Thoracic aorta (tissue), 2 donors: ENCODE data around the gene ESYT2. TPM values are rescaled to one million over a fixed set of nuclear protein-coding genes. Genes with fewer than 3 reads are reported as not detected.

Experiments used
- ATAC-seq: fragments of 150-250 bp; one replicate; pipeline ENCODE4 v1.8.0; 2017; ENCODE audit warnings: low read depth; ENCODE audit not compliant: insufficient number of reproducible peaks, low FRiP score
- DNase-seq: peaks from one replicate; pipeline ENCODE4 v3.0.0-alpha.2; 2020; ENCODE audit warnings: low spot score
- H3K27ac ChIP-seq, 2 donors: fragments of 200-600 bp; sonication (generic); 1 replicate in 1 of 2; 2 replicates in 1 of 2; pipeline ENCODE4 v1.5.1; 2016; ENCODE audit warnings: mild to moderate bottlenecking in 2 of 2, moderate library complexity in 2 of 2
- H3K27me3 ChIP-seq: fragments of 200-600 bp; sonication (generic); replicated peaks from 2 replicates; pipeline ENCODE4 v1.6.0; 2016; ENCODE audit warnings: mild to moderate bottlenecking; ENCODE audit not compliant: insufficient read depth
- H3K36me3 ChIP-seq: fragments of 200-600 bp; sonication (generic); one replicate; pipeline ENCODE4 v1.5.1; 2016
- H3K4me1 ChIP-seq, 2 donors: fragments of 200-600 bp; sonication (generic); 1 replicate in 1 of 2; 2 replicates in 1 of 2; pipeline versions ENCODE4 v1.5.1 to v1.6.0; 2016; ENCODE audit warnings: low read depth in 2 of 2, mild to moderate bottlenecking in 1 of 2; ENCODE audit not compliant: control insufficient read depth in 1 of 2
- H3K4me3 ChIP-seq: fragments of 200-600 bp; sonication (generic); 2 replicates; pipeline ENCODE4 v1.5.1; 2016; ENCODE audit warnings: mild to moderate bottlenecking
- H3K9me3 ChIP-seq: fragments of 200-600 bp; sonication (generic); 2 replicates; pipeline ENCODE4 v1.5.1; 2016
- CTCF ChIP-seq: fragments of 200-600 bp; sonication (generic); IDR thresholded peaks from one replicate; pipeline ENCODE4 v1.5.1; 2019; ENCODE audit warnings: antibody characterized with exemption
- total RNA-seq, 2 donors: library from RNA; depleted of rRNA; stranded (reverse); fragments of >200 nt; gene quantifications; one replicate each; pipeline versions ENCODE4 v1.1.0 to v1.2.3, GENCODE V29; 2016

The ESYT2 gene
- total RNA-seq, 2 donors from 2014 or later = 196 to 218 TPM

- no peak for DNase-seq
- Histone ChIP-seq H3K27ac (no peak overlapping the region), H3K27me3 (no peaks in the 10 kb centered on the region), H3K4me3 (no peak overlapping the region), H3K9me3 (no peaks in the 10 kb centered on the region), H3K36me3 (peaks cover 49% of the 10 kb centered on the region), H3K4me1 (no peaks in the 10 kb centered on the region)
- TF ChIP-seq CTCF = no peak
- ATAC-seq = no peak
Observed at GRCh38 chr7:158750702-158751101, 78.6 kb downstream of the ESYT2 start.

DNA sequence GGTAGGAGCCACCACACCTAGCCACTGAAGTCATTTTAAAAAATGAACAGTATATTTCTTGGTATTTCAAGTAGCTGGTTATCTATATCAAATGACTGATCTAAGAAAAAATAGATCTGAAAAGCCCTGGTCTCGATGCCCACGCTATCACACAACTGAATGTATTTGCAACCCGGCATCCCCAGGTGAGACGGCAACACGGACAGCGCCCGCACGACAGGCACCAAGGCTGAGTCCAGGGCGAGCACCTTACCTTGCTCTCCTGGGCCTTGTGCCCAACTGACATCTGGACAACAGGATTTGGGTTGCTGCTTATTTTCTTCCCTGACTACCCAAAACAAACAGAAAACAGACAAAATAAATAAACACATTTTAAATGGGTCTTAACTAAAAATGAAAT lies 79.9 kb downstream of the ESYT2 start:
- peaks cover 42% of the 10 kb centered on the region for H3K36me3 ChIP-seq
- H3K9me3 ChIP-seq = no peaks in the 10 kb centered on the region
- no peaks in the 10 kb centered on the region for H3K27me3 ChIP-seq
- H3K4me1 ChIP-seq = no peaks in the 10 kb centered on the region
- no peak for TF ChIP-seq CTCF
- H3K4me3 ChIP-seq = no peak overlapping the region
- no peak for DNase-seq
- ATAC-seq = no peak
- H3K27ac ChIP-seq = no peak overlapping the region

GRCh38 chr7:158748335-158748734 lies 81.0 kb downstream of the ESYT2 start:
- H3K4me3 ChIP-seq = no peak overlapping the region
- H3K27ac ChIP-seq = no peak overlapping the region
- no peak for DNase-seq
- peaks cover 50% of the 10 kb centered on the region for H3K36me3 ChIP-seq
- no peak for ATAC-seq
- no peaks in the 10 kb centered on the region for H3K4me1 ChIP-seq
- no peak for TF ChIP-seq CTCF
- H3K9me3 ChIP-seq = no peaks in the 10 kb centered on the region
- H3K27me3 ChIP-seq = no peaks in the 10 kb centered on the region

GRCh38 chr7:158747408-158747807 lies 81.9 kb downstream of the ESYT2 start:
- ATAC-seq (no peak), DNase-seq (no peak)
- H3K27ac ChIP-seq = no peak overlapping the region
- H3K27me3 ChIP-seq = no peaks in the 10 kb centered on the region
- no peak for TF ChIP-seq CTCF
- H3K36me3 ChIP-seq = peaks cover 59% of the 10 kb centered on the region
- no peaks in the 10 kb centered on the region for H3K4me1 ChIP-seq
- H3K9me3 ChIP-seq = no peaks in the 10 kb centered on the region
- no peak overlapping the region for H3K4me3 ChIP-seq

- no peaks in the 10 kb centered on the region for H3K27me3 ChIP-seq
- no peaks in the 10 kb centered on the region for H3K4me1 ChIP-seq
- H3K27ac ChIP-seq = no peak overlapping the region
- TF ChIP-seq CTCF = no peak
- DNase-seq (no peak), ATAC-seq (no peak)
- no peaks in the 10 kb centered on the region for H3K9me3 ChIP-seq
- no peak overlapping the region for H3K4me3 ChIP-seq
- H3K36me3 ChIP-seq = peaks cover 64% of the 10 kb centered on the region
Observed at GRCh38 chr7:158746957-158747356, 82.4 kb downstream of the ESYT2 start.
